ENCODE data around the gene CSTB.

CSTB gene

GRCh38 chr21:43731891-43732711 lies 44.0 kb downstream of the CSTB start:
- Histone ChIP-seq H3K4me1 (ENCODE audit: control insufficient read depth, insufficient read depth, low read length) (peaks cover 6% of the 10 kb centered on the region; the same call in 1 of the 2 replicates), H3K27ac (ENCODE audit: extremely low read depth, low read depth, low read length) (no peak overlapping the region), H3K36me3 (ENCODE audit: control insufficient read depth in 2 of 2, insufficient read depth in 1 of 2, low read length in 2 of 2) (peaks cover 0 to 29% of the 10 kb centered on the region in 2 experiments; a peak in 2 of 3 replicates), H3K4me3 (ENCODE audit: low read depth, low read length) (no peak overlapping the region), H3K9me3 (ENCODE audit: control insufficient read depth, insufficient read depth, low read depth, low read length) (no peaks in the 10 kb centered on the region)
- ChIA-PET CTCF (no interaction called here), POLR2A (interaction anchor here (1.0 kb wide), 1 partner anchor 8 kb away, joined by 3 read pairs; no protein-coding TSS in a partner anchor)
- TF ChIP-seq ZNF600 (tag by site-specific recombination; IDR thresholded peaks at IDR 0.05) = peak; percentile 81
- TF ChIP-seq ZIC2 (tag by site-specific recombination; IDR thresholded peaks at IDR 0.05) = peak; percentile 87
- 0 out of 2 replicates have a peak, but pooled peaks have one; percentile 7 for TF ChIP-seq GLIS1 (tag by site-specific recombination; IDR thresholded peaks at IDR 0.05)
- TF ChIP-seq ZNF211 (tag by site-specific recombination; IDR thresholded peaks at IDR 0.05; ENCODE audit: low read depth) = no peak
- TF ChIP-seq ZNF362 (tag by site-specific recombination; IDR thresholded peaks at IDR 0.05) = no peak
- TF ChIP-seq SP7 (tag by site-specific recombination; IDR thresholded peaks at IDR 0.05) = no peak
- no peak for TF ChIP-seq ZNF2 (tag by site-specific recombination; IDR thresholded peaks at IDR 0.05)

GRCh38 chr21:43731476-43731875 lies 44.6 kb downstream of the CSTB start:
- Histone ChIP-seq H3K27ac (ENCODE audit: extremely low read depth, low read depth, low read length) (no peak overlapping the region), H3K4me3 (ENCODE audit: low read depth, low read length) (no peak overlapping the region), H3K4me1 (ENCODE audit: control insufficient read depth, insufficient read depth, low read length) (peaks cover 6% of the 10 kb centered on the region; the same call in 1 of the 2 replicates), H3K36me3 (ENCODE audit: control insufficient read depth in 2 of 2, insufficient read depth in 1 of 2, low read length in 2 of 2) (peaks cover 0 to 25% of the 10 kb centered on the region in 2 experiments; a peak in 2 of 3 replicates), H3K9me3 (ENCODE audit: control insufficient read depth, insufficient read depth, low read depth, low read length) (no peaks in the 10 kb centered on the region)
- ChIA-PET CTCF (no interaction called here), POLR2A (no interaction called here)
- TF ChIP-seq ZNF777 (tag by site-specific recombination; IDR thresholded peaks at IDR 0.05; ENCODE audit: borderline replicate concordance) (no peak), ZNF449 (tag by site-specific recombination; IDR thresholded peaks at IDR 0.05) (0 out of 2 replicates have a peak, but pooled peaks have one; percentile 38), ZNF529 (tag by site-specific recombination; IDR thresholded peaks at IDR 0.05; ENCODE audit: insufficient replicate concordance) (no peak), MZF1 (tag by site-specific recombination; IDR thresholded peaks at IDR 0.05; ENCODE audit: borderline replicate concordance) (no peak), INSM2 (tag by site-specific recombination; IDR thresholded peaks at IDR 0.05) (no peak)

GRCh38 chr21:43728467-43729390 lies 47.4 kb downstream of the CSTB start:
- H3K36me3 ChIP-seq (ENCODE audit: control insufficient read depth in 2 of 2, insufficient read depth in 1 of 2, low read length in 2 of 2) = peaks cover 0 to 21% of the 10 kb centered on the region in 2 experiments; a peak in 2 of 3 replicates
- CTCF ChIA-PET = interaction anchor here (0.6 to 2.1 kb wide), 22 partner anchors 8 to 841 kb away, joined by 3 to 12 read pairs (median 4); no protein-coding TSS in a partner anchor
- H3K4me3 ChIP-seq (ENCODE audit: low read depth, low read length) = peak overlapping the region; percentile 67
- no peaks in the 10 kb centered on the region for H3K9me3 ChIP-seq (ENCODE audit: control insufficient read depth, insufficient read depth, low read depth, low read length)
- POLR2A ChIA-PET = interaction anchor here (0.8 to 3.1 kb wide), 19 partner anchors 9 to 736 kb away, joined by 3 to 25 read pairs (median 5); partner anchors contain the start of genes HSF2BP, PDXK, RRP1 and RRP1B
- peak overlapping the region; percentile 38 for H3K27ac ChIP-seq (ENCODE audit: extremely low read depth, low read depth, low read length)
- H3K4me1 ChIP-seq (ENCODE audit: control insufficient read depth, insufficient read depth, low read length) = peaks cover 6% of the 10 kb centered on the region; the same call in 1 of the 2 replicates
- TF ChIP-seq FEZF1 (tag by site-specific recombination; IDR thresholded peaks at IDR 0.05) (peak; percentile 87), ZNF747 (tag by site-specific recombination; IDR thresholded peaks at IDR 0.05) (no peak), OSR2 (tag by site-specific recombination; IDR thresholded peaks at IDR 0.05) (peak; percentile 78), TRIM28 (IDR thresholded peaks at IDR 0.05; ENCODE audit: borderline replicate concordance, low read length) (peak; percentile 94; the same call in 1 of the 2 replicates), ZBTB17 (tag by site-specific recombination; IDR thresholded peaks at IDR 0.05) (peak; percentile 98), ZNF518A (tag by site-specific recombination; conservative IDR thresholded peaks at IDR 0.05; ENCODE audit: low read depth) (peak; percentile 71), ZNF2 (tag by site-specific recombination; IDR thresholded peaks at IDR 0.05) (peak; percentile 98)
